OCI-M2 (cell line): ENCODE data around the gene GNB3.

Experiments used
- DNase-seq: peaks from one replicate; lab custom pipeline; 2025; ENCODE audit not compliant: unreplicated experiment; lab: John Stamatoyannopoulos, UW

Gene GNB3

GRCh38 chr12:6836851-6837250 is 3.9 kb upstream of the GNB3 start:
- no peak for DNase-seq

GRCh38 chr12:6837370-6838060 is 3.2 kb upstream of the GNB3 start:
- DNase-seq: no peak

GRCh38 chr12:6838854-6839253 is 1.9 kb upstream of the GNB3 start:
- no peak for DNase-seq

- DNase-seq: no peak
Measured at GRCh38 chr12:6839482-6840201, 1.1 kb upstream of the GNB3 start.

GRCh38 chr12:6840330-6840729 is 395 bp upstream of the GNB3 start:
- DNase-seq: no peak

- DNase-seq: no peak
Measured at GRCh38 chr12:6842075-6842474, 1.4 kb downstream of the GNB3 start.

- DNase-seq: no peak
Measured at GRCh38 chr12:6843118-6843902, 2.6 kb downstream of the GNB3 start.

GRCh38 chr12:6845395-6845794 is 4.7 kb downstream of the GNB3 start:
- no peak for DNase-seq

- DNase-seq: no peak
Measured at GRCh38 chr12:6846316-6846869, 5.7 kb downstream of the GNB3 start.

GRCh38 chr12:6847676-6848075 is 7.0 kb downstream of the GNB3 start:
- DNase-seq: no peak

GRCh38 chr12:6849427-6849826 is 8.7 kb downstream of the GNB3 start:
- DNase-seq: no peak

GRCh38 chr12:6849976-6850560 is 9.3 kb downstream of the GNB3 start:
- DNase-seq: no peak

- no peak for DNase-seq
Measured at GRCh38 chr12:6850796-6851152, 10.0 kb downstream of the GNB3 start.

GRCh38 chr12:6851153-6851920 is 10.6 kb downstream of the GNB3 start, which contains the start of gene CDCA3:
Gene CDCA3, minus strand, starts transcription at chr12:6851286. Its CDS starts 334 bp downstream, at chr12:6850952.
- DNase-seq: peak; percentile 66

GRCh38 chr12:6851921-6852650 is 11.4 kb downstream of the GNB3 start, which contains the start of gene USP5:
Gene USP5, plus strand, starts transcription at chr12:6852150. Its CDS starts 30 bp downstream, at chr12:6852180.
- DNase-seq: peak; percentile 94

GRCh38 chr12:6852651-6853354 is 12.1 kb downstream of the GNB3 start:
- DNase-seq: no peak

GRCh38 chr12:6853626-6854025 is 12.9 kb downstream of the GNB3 start:
- DNase-seq: no peak

GRCh38 chr12:6854036-6854435 is 13.3 kb downstream of the GNB3 start:
- DNase-seq: no peak

GRCh38 chr12:6855322-6855721 is 14.6 kb downstream of the GNB3 start:
- DNase-seq: no peak
